Activated CD4-positive, alpha-beta memory T cell treated with anti-CD3 and anti-CD28 coated beads, Interleukin-2, amount 10 ng/mL, durations not matched to agents 7 days and 5 days (primary cell): Measurements from ENCODE around the gene PHLDB3. TPM values are rescaled to one million over a fixed set of nuclear protein-coding genes. Genes with fewer than 3 reads are reported as not detected.

Experiments
- CTCF ChIA-PET: fragments of 350-600 bp; sonication (Branson Sonifier 250); formaldehyde crosslinking; loops from one replicate; lab custom pipeline; 2021; ENCODE audit warnings: antibody characterized with exemption, inconsistent platforms; lab: Charles Lee
- POLR2A ChIA-PET: fragments of 350-600 bp; sonication (Branson Sonifier 250); formaldehyde crosslinking; loops from one replicate; lab custom pipeline; 2021; ENCODE audit warnings: antibody characterized with exemption; lab: Charles Lee
- DNase-seq: peaks from one replicate; pipeline ENCODE4 v3.0.0-alpha.2; 2020
- H3K27ac Mint-ChIP-seq: one replicate; pipeline ENCODE4 v1.8.0; 2021; ENCODE audit warnings: mild to moderate bottlenecking, mixed read lengths
- H3K27me3 Mint-ChIP-seq: one replicate; pipeline ENCODE4 v1.8.0; 2021; ENCODE audit warnings: mixed read lengths
- H3K36me3 Mint-ChIP-seq: one replicate; pipeline ENCODE4 v1.8.0; 2021; ENCODE audit warnings: low read depth, mixed read lengths
- H3K4me1 Mint-ChIP-seq: one replicate; pipeline ENCODE4 v1.8.0; 2021; ENCODE audit warnings: mixed read lengths
- H3K4me3 Mint-ChIP-seq: one replicate; pipeline ENCODE4 v1.8.0; 2021; ENCODE audit warnings: mild to moderate bottlenecking, mixed read lengths
- H3K9me3 Mint-ChIP-seq: one replicate; pipeline ENCODE4 v1.8.0; 2021; ENCODE audit warnings: mixed read lengths
- total RNA-seq, 2 experiments: library from RNA; stranded (reverse); gene quantifications; one replicate each; pipeline ENCODE4 v1.2.3, GENCODE V29; 2021

The PHLDB3 gene
- total RNA-seq, 2 experiments from 2014 or later = 12.0 to 15.2 TPM

GRCh38 chr19:43474487-43474886 lies 30.1 kb downstream of the PHLDB3 start:
- Mint-ChIP-seq H3K36me3 (no peaks in the 10 kb centered on the region), H3K27ac (no peak overlapping the region), H3K4me3 (no peak overlapping the region), H3K4me1 (peaks cover 12% of the 10 kb centered on the region), H3K27me3 (no peaks in the 10 kb centered on the region), H3K9me3 (no peaks in the 10 kb centered on the region)
- ChIA-PET POLR2A (interaction anchor here (0.9 to 1.6 kb wide), 3 partner anchors 11 to 50 kb away, joined by 3 to 8 read pairs (median 5); no protein-coding TSS in a partner anchor), CTCF (interaction anchor here (1.7 kb wide), 1 partner anchor 11 kb away, joined by 7 read pairs; no protein-coding TSS in a partner anchor)
- DNase-seq = no peak

DNA sequence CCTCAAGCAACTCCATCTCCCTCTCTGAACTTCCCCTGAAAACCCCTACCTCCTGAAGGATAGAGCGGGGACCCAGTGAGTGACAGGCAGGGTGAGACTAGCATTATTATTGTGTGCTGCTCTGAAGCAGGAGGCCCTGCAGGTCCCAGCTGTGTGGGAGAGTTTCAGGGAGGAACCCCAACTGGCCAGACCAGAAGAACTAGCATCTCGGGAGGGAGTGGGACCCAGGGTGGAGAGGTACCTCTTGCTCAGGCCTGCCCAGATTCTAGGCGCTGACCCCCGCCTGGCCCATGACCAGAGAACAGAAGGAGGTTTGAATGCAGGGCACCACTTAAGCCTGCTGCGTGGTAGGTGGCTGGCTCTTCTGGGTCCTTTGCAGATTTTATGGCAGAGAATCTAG lies 33.5 kb downstream of the PHLDB3 start:
- Mint-ChIP-seq H3K4me1 (peaks cover 36% of the 10 kb centered on the region), H3K9me3 (no peaks in the 10 kb centered on the region), H3K36me3 (no peaks in the 10 kb centered on the region), H3K4me3 (no peak overlapping the region), H3K27me3 (peaks cover under 1% of the 10 kb centered on the region), H3K27ac (no peak overlapping the region)
- ChIA-PET CTCF (interaction anchor here (0.6 to 1.2 kb wide), 2 partner anchors 23 to 49 kb away, joined by 4 read pairs; no protein-coding TSS in a partner anchor), POLR2A (no interaction called here)
- DNase-seq = no peak

DNA sequence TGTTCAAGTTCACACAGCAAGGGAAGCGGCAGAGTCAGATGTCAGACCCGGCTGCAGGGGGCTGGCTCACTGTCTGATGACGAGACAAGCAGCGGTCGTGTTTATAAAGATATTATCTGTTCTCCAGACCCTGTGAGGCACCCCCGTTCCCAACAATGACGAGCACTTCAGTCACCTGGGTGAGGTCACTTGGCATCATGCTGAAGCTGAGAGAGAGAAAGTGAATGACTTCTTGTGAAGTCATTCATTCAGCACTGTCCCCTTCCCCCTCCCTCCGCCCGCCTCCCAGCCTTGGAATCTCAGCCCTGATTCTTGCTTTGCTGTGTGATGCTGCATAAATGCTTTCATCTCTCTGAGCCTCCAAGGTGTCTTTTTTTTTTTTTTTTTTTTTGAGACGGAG lies 34.3 kb downstream of the PHLDB3 start:
- Mint-ChIP-seq H3K36me3 (no peaks in the 10 kb centered on the region), H3K4me3 (no peak overlapping the region), H3K27me3 (peaks cover 6% of the 10 kb centered on the region), H3K9me3 (no peaks in the 10 kb centered on the region), H3K27ac (no peak overlapping the region), H3K4me1 (peaks cover 34% of the 10 kb centered on the region)
- ChIA-PET CTCF (interaction anchor here (0.6 kb wide), 1 partner anchor 22 kb away, joined by 4 read pairs; no protein-coding TSS in a partner anchor), POLR2A (no interaction called here)
- no peak for DNase-seq

- DNase-seq = no peak
- Mint-ChIP-seq H3K36me3 (no peaks in the 10 kb centered on the region), H3K27me3 (peaks cover 6% of the 10 kb centered on the region), H3K9me3 (no peaks in the 10 kb centered on the region), H3K27ac (no peak overlapping the region), H3K4me3 (no peak overlapping the region), H3K4me1 (peaks cover 37% of the 10 kb centered on the region)
- CTCF ChIA-PET = interaction anchor here (1.1 to 1.9 kb wide), 2 partner anchors 13 to 22 kb away, joined by 3 to 5 read pairs; no protein-coding TSS in a partner anchor
- POLR2A ChIA-PET = no interaction called here
Observed at GRCh38 chr19:43469160-43469480, 35.4 kb downstream of the PHLDB3 start.

- Mint-ChIP-seq H3K36me3 (no peaks in the 10 kb centered on the region), H3K27me3 (peaks cover 6% of the 10 kb centered on the region), H3K9me3 (no peaks in the 10 kb centered on the region), H3K4me1 (peaks cover 40% of the 10 kb centered on the region), H3K4me3 (no peak overlapping the region), H3K27ac (no peak overlapping the region)
- DNase-seq = no peak
- ChIA-PET POLR2A (no interaction called here), CTCF (interaction anchor here (0.7 to 1.9 kb wide), 3 partner anchors 12 to 350 kb away, joined by 3 to 5 read pairs (median 3); no protein-coding TSS in a partner anchor)
Observed at GRCh38 chr19:43468354-43469159, 36.0 kb downstream of the PHLDB3 start.

- Mint-ChIP-seq H3K4me3 (no peak overlapping the region), H3K36me3 (no peaks in the 10 kb centered on the region), H3K4me1 (peaks cover 40% of the 10 kb centered on the region), H3K27ac (no peak overlapping the region), H3K27me3 (peaks cover 6% of the 10 kb centered on the region), H3K9me3 (no peaks in the 10 kb centered on the region)
- DNase-seq = no peak
- CTCF ChIA-PET = interaction anchor here (0.7 to 2.3 kb wide), 3 partner anchors 21 to 351 kb away, joined by 3 to 6 read pairs (median 5); no protein-coding TSS in a partner anchor
- POLR2A ChIA-PET = no interaction called here
Observed at GRCh38 chr19:43467730-43468129, 36.8 kb downstream of the PHLDB3 start.

DNA sequence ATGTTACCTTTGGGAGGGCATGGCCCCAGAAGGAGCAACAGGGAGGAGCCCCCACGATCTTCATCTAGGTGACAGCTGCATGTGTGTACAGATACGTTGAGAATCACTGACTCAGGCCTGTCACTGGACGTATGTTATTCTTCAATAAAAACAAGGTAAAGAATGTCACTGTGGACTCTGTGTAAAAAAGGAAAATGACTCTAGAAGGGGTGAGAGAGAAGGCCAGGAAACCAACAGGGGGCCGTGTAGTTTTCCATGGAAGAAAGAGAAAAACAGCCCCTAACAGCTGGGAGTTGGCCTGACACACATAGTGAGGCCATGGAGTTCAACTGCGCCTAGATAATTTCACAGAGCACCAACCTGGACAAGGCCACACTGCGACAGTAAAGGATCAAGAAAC lies 37.3 kb downstream of the PHLDB3 start:
- H3K4me1 Mint-ChIP-seq = peaks cover 42% of the 10 kb centered on the region
- H3K4me3 Mint-ChIP-seq = no peak overlapping the region
- no peak for DNase-seq
- ChIA-PET POLR2A (no interaction called here), CTCF (interaction anchor here (1.9 to 2.3 kb wide), 2 partner anchors 20 to 35 kb away, joined by 5 to 6 read pairs; no protein-coding TSS in a partner anchor)
- H3K9me3 Mint-ChIP-seq = no peaks in the 10 kb centered on the region
- H3K36me3 Mint-ChIP-seq = no peaks in the 10 kb centered on the region
- H3K27me3 Mint-ChIP-seq = peaks cover 6% of the 10 kb centered on the region
- no peak overlapping the region for H3K27ac Mint-ChIP-seq

GRCh38 chr19:43466793-43467192 lies 37.8 kb downstream of the PHLDB3 start:
- DNase-seq = no peak
- POLR2A ChIA-PET = interaction anchor here (1.7 kb wide), 1 partner anchor 38 kb away, joined by 9 read pairs; the partner anchor contains the start of gene PHLDB3
- peaks cover 6% of the 10 kb centered on the region for H3K27me3 Mint-ChIP-seq
- no peak overlapping the region for H3K27ac Mint-ChIP-seq
- H3K36me3 Mint-ChIP-seq = no peaks in the 10 kb centered on the region
- no peaks in the 10 kb centered on the region for H3K9me3 Mint-ChIP-seq
- H3K4me3 Mint-ChIP-seq = no peak overlapping the region
- CTCF ChIA-PET = interaction anchor here (1.1 to 2.3 kb wide), 3 partner anchors 20 to 52 kb away, joined by 3 to 6 read pairs (median 5); no protein-coding TSS in a partner anchor
- peaks cover 45% of the 10 kb centered on the region for H3K4me1 Mint-ChIP-seq

DNA sequence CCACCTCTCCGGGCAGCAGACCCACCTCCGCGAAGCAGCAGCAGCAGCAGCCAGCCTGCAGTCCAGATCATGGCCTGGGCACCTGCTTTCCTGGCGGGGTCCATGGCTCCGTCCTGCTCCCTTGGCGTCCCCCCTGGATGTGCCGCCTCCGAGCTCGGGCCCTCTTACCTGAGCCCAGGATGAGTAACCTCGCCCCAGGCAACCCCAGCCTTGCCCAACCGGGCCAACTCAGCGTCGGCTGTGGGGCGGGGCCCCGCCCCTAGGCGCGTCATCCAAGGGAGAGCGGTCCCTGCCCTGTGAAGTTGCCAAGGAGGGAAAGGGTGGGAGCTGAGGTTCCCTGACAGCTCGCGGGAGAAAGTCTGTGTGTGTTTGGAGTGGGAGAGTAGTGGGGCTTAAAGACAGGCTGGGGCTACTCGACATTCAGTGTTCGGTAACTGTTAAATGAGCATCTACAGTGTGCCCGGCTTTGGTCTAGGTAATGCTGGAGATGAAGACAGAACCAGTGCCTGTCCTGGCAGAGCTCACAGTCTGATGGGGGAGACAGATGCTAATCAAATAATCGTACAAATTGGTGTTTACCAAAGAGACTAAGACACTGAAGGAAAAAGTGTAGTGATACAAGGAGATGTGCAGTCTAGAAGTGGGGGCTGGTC lies 39.0 kb downstream of the PHLDB3 start, which contains the start of gene LYPD3:
Gene LYPD3 (minus strand): TSS at position 141 of the 653 bp plus-strand sequence. CDS start 37 bp downstream, at position 104.
- CTCF ChIA-PET = interaction anchor here (1.1 to 3.2 kb wide), 4 partner anchors 18 to 54 kb away, joined by 3 to 49 read pairs (median 6); no protein-coding TSS in a partner anchor
- Mint-ChIP-seq H3K4me3 (peak within 1 kb of the TSS; percentile 88), H3K9me3 (no peaks in the 10 kb centered on the region), H3K27ac (no peak within 1 kb of the TSS), H3K27me3 (peaks cover 12% of the 10 kb centered on the region), H3K36me3 (no peaks in the 10 kb centered on the region), H3K4me1 (peaks cover 45% of the 10 kb centered on the region)
- no peak for DNase-seq
- POLR2A ChIA-PET = interaction anchor here (0.8 to 1.7 kb wide), 2 partner anchors 27 to 39 kb away, joined by 3 to 9 read pairs; partner anchors contain the start of gene PHLDB3

DNA sequence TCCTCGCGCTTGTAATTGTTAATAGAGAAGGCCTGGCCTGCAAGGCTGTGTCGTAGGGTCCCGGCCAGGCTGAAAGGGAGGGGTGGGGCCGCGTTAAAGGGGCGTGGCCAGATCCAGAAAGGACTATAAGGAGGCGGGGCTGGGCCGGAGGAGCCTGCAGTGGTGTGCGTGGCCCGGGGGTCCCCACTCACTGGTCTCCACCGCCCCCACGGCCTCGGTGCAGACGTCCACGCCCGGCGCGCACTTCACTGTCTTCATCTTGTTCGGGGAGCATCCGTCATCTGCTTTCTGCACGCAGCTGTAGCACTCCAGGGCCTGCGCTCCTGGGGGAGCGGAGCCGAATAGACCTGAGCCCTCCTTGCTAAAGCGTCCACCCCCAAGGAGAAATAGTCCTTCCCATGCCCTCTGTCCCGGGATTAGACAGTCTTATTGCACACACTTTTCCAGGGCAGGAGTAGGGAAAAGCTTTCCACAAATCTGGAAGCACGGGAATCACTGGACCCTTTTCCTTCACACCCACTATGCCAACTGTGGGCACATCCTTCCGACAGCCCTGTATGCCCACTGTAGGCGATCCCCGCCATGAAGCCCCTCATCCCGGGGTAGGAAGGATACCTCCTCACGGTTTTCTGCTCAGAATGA lies 40.3 kb downstream of the PHLDB3 start:
- H3K4me3 Mint-ChIP-seq = peak overlapping the region; percentile 88
- peak overlapping the region; percentile 93 for H3K27ac Mint-ChIP-seq
- H3K36me3 Mint-ChIP-seq = no peaks in the 10 kb centered on the region
- DNase-seq = no peak
- ChIA-PET CTCF (interaction anchor here (0.5 to 3.2 kb wide), 14 partner anchors 9 to 204 kb away, joined by 3 to 49 read pairs (median 10); partner anchors contain the start of gene PHLDB3), POLR2A (interaction anchor here (0.7 to 2.8 kb wide), 9 partner anchors 10 to 290 kb away, joined by 3 to 23 read pairs (median 5); partner anchors contain the start of genes PHLDB3, SMG9 and ZNF575)
- peaks cover 12% of the 10 kb centered on the region for H3K27me3 Mint-ChIP-seq
- H3K4me1 Mint-ChIP-seq = peaks cover 41% of the 10 kb centered on the region
- H3K9me3 Mint-ChIP-seq = no peaks in the 10 kb centered on the region

GRCh38 chr19:43463381-43464133 lies 41.0 kb downstream of the PHLDB3 start:
- H3K9me3 Mint-ChIP-seq = no peaks in the 10 kb centered on the region
- peak; percentile 99 for DNase-seq
- peak overlapping the region; percentile 88 for H3K4me3 Mint-ChIP-seq
- H3K4me1 Mint-ChIP-seq = peaks cover 34% of the 10 kb centered on the region
- H3K36me3 Mint-ChIP-seq = no peaks in the 10 kb centered on the region
- ChIA-PET CTCF (interaction anchor here (0.6 to 3.2 kb wide), 17 partner anchors 9 to 205 kb away, joined by 3 to 49 read pairs (median 7); partner anchors contain the start of gene PHLDB3), POLR2A (interaction anchor here (0.7 to 2.8 kb wide), 13 partner anchors 11 to 291 kb away, joined by 3 to 23 read pairs (median 5); partner anchors contain the start of genes IRGQ, PHLDB3, SMG9 and ZNF575)
- H3K27ac Mint-ChIP-seq = peak overlapping the region; percentile 93
- H3K27me3 Mint-ChIP-seq = peaks cover 12% of the 10 kb centered on the region
